ENCODE measurements around the gene SLC43A2. TPM values are rescaled to one million over a fixed set of nuclear protein-coding genes. Genes with fewer than 3 reads are reported as not detected.
"Not testable (repeated sequence)": the region's sequence is repeated elsewhere in the genome, so short reads cannot be mapped to it uniquely, and the experiment has no call there.

Gene SLC43A2
- 2.3 and 8.4 TPM in 2 replicates for total RNA-seq
- 7.4 and 13.7 TPM in 2 replicates for polyA plus RNA-seq
- 10.7 and 13.5 TPM in 2 replicates for polyA plus RNA-seq (2012)
- 24.2 and 38.1 TPM in 2 replicates for polyA minus RNA-seq (ENCODE audit: low replicate concordance)

- peaks cover 6% of the 10 kb centered on the region for H3K27me3 ChIP-seq (ENCODE audit: control insufficient read depth, insufficient read depth, low read length)
- H3K9me3 ChIP-seq (ENCODE audit: control insufficient read depth, insufficient read depth, low read depth, low read length) = no peaks in the 10 kb centered on the region
- peak within 1 kb of the TSS; percentile 46 to 80 (median 74) for H3K4me3 ChIP-seq (replicated peaks in 1 of 4; ENCODE audit: control extremely low read depth in 1 of 4, insufficient read depth in 1 of 4, low read depth in 3 of 4, low read length in 4 of 4)
- peaks cover 6% of the 10 kb centered on the region for H3K4me1 ChIP-seq (ENCODE audit: control insufficient read depth, extremely low read depth, insufficient read depth, low read length)
- H2AFZ ChIP-seq (ENCODE audit: low read length) = peak within 1 kb of the TSS; percentile 86
- no peaks in the 10 kb centered on the region for H4K20me1 ChIP-seq (ENCODE audit: control insufficient read depth, extremely low read depth, insufficient read depth, low read length)
- peak within 1 kb of the TSS; percentile 98 for H3K4me2 ChIP-seq (ENCODE audit: extremely low read depth, insufficient read depth, low read length)
- TF ChIP-seq EZH2 (IDR thresholded peaks at IDR 0.05; ENCODE audit: low read length, missing control alignments) = no peak
- TF ChIP-seq, protein P1, sequence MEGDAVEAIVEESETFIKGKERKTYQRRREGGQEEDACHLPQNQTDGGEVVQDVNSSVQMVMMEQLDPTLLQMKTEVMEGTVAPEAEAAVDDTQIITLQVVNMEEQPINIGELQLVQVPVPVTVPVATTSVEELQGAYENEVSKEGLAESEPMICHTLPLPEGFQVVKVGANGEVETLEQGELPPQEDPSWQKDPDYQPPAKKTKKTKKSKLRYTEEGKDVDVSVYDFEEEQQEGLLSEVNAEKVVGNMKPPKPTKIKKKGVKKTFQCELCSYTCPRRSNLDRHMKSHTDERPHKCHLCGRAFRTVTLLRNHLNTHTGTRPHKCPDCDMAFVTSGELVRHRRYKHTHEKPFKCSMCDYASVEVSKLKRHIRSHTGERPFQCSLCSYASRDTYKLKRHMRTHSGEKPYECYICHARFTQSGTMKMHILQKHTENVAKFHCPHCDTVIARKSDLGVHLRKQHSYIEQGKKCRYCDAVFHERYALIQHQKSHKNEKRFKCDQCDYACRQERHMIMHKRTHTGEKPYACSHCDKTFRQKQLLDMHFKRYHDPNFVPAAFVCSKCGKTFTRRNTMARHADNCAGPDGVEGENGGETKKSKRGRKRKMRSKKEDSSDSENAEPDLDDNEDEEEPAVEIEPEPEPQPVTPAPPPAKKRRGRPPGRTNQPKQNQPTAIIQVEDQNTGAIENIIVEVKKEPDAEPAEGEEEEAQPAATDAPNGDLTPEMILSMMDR (conservative IDR thresholded peaks at IDR 0.05 in 1 of 2, IDR thresholded peaks at IDR 0.05 in 1 of 2; ENCODE audit: low read depth in 1 of 2, low read length in 2 of 2) = no peak
- peak; percentile 68 to 76 for DNase-seq (ENCODE audit: low read depth in 2 of 2)
- no peaks in the 10 kb centered on the region for H3K79me2 ChIP-seq (ENCODE audit: control insufficient read depth, insufficient read depth, low read length)
- no peaks in the 10 kb centered on the region for H3K36me3 ChIP-seq (ENCODE audit: control insufficient read depth, insufficient read depth, low read length)
- peak within 1 kb of the TSS; percentile 74 for H3K9ac ChIP-seq (ENCODE audit: insufficient read depth, low read length)
- peak within 1 kb of the TSS; percentile 75 for H3K27ac ChIP-seq (ENCODE audit: insufficient read depth, low read length)
Measured at GRCh38 chr17:1627982-1628855, at the start of gene SLC43A2. TSS of gene SLC43A2 (minus strand) at chr17:1628834. CDS start at chr17:1627874, 960 bp downstream.

DNA sequence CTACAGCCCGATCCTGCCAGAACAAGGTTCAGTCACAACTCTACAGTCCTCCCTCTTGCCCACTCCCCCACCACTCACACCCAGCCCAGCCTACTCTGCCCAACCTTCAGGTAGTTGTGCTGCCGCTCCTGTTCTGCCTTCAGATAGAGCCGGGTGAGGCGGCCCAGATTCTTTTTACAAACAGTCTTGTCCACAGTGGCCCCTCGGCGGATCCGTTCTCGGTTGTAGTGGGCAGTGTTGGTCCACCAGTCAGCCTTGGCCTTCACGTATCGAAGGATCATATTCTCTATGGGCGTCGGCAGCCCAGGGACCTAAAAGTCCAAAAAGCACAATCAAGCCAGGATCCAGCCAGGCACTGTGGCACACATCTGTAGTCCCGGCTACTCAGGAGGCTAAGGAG lies 47.8 kb upstream of the SLC43A2 start:
- Histone ChIP-seq H3K4me3 (replicated peaks in 1 of 4; ENCODE audit: control extremely low read depth in 1 of 4, insufficient read depth in 1 of 4, low read depth in 3 of 4, low read length in 4 of 4) (no peak overlapping the region), H2AFZ (ENCODE audit: low read length) (no peak overlapping the region), H3K4me1 (ENCODE audit: control insufficient read depth, extremely low read depth, insufficient read depth, low read length) (no peaks in the 10 kb centered on the region), H3K36me3 (ENCODE audit: control insufficient read depth, insufficient read depth, low read length) (peaks cover 56% of the 10 kb centered on the region), H3K9ac (ENCODE audit: insufficient read depth, low read length) (no peak overlapping the region), H3K9me3 (ENCODE audit: control insufficient read depth, insufficient read depth, low read depth, low read length) (no peaks in the 10 kb centered on the region), H3K79me2 (ENCODE audit: control insufficient read depth, insufficient read depth, low read length) (peaks cover 7% of the 10 kb centered on the region), H3K27ac (ENCODE audit: insufficient read depth, low read length) (no peak overlapping the region), H3K4me2 (ENCODE audit: extremely low read depth, insufficient read depth, low read length) (no peak overlapping the region), H3K27me3 (ENCODE audit: control insufficient read depth, insufficient read depth, low read length) (no peaks in the 10 kb centered on the region), H4K20me1 (ENCODE audit: control insufficient read depth, extremely low read depth, insufficient read depth, low read length) (no peaks in the 10 kb centered on the region)
- no peak for DNase-seq (ENCODE audit: low read depth in 2 of 2)
- TF ChIP-seq, protein P1 (conservative IDR thresholded peaks at IDR 0.05 in 1 of 2, IDR thresholded peaks at IDR 0.05 in 1 of 2; ENCODE audit: low read depth in 1 of 2, low read length in 2 of 2) = no peak

DNA sequence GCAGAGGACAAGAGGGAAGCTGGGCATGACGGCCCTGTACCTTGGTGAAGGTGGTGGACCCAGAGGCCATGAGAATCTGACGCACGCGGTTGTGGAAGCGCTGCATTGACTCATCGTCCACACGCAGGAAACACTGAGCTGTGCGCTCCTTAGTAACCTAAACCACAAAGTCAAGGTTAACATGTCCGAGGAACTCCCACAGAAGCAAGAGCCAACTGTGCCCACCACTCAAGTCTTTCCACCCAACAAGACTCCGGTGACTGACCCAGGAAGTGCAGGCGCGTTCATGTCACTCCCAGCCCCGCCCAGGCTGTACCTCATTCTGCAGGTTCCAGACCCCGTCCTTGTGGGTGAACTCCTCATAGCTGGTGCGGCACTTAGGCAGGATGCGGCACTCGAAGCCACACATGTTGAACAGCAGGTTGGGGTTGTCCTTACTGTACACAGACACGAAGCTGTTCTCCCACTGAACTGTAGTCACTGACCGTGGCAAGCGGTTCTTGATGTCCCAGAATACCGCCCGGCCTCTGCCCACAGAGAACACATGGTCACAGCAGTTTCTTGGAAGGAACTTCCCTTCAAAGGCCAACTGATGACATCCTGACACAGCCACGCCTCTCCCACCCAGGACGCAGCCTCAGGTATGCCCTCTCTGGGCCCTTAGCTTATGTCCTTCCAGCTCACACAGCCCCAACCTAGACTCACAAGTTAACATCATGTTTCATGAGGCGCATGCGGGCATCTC lies 44.6 kb upstream of the SLC43A2 start:
- H4K20me1 ChIP-seq (ENCODE audit: control insufficient read depth, extremely low read depth, insufficient read depth, low read length) = no peaks in the 10 kb centered on the region
- H3K9ac ChIP-seq (ENCODE audit: insufficient read depth, low read length) = no peak overlapping the region
- H3K4me1 ChIP-seq (ENCODE audit: control insufficient read depth, extremely low read depth, insufficient read depth, low read length) = peaks cover 2% of the 10 kb centered on the region
- no peak overlapping the region for H3K27ac ChIP-seq (ENCODE audit: insufficient read depth, low read length)
- no peaks in the 10 kb centered on the region for H3K27me3 ChIP-seq (ENCODE audit: control insufficient read depth, insufficient read depth, low read length)
- H3K79me2 ChIP-seq (ENCODE audit: control insufficient read depth, insufficient read depth, low read length) = peaks cover 4% of the 10 kb centered on the region
- H3K4me2 ChIP-seq (ENCODE audit: extremely low read depth, insufficient read depth, low read length) = no peak overlapping the region
- TF ChIP-seq, protein P1 (conservative IDR thresholded peaks at IDR 0.05 in 1 of 2, IDR thresholded peaks at IDR 0.05 in 1 of 2; ENCODE audit: low read depth in 1 of 2, low read length in 2 of 2) = no peak
- TF ChIP-seq EZH2 (IDR thresholded peaks at IDR 0.05; ENCODE audit: low read length, missing control alignments) = no peak
- DNase-seq (ENCODE audit: low read depth in 2 of 2) = no peak
- no peak overlapping the region for H2AFZ ChIP-seq (ENCODE audit: low read length)
- H3K36me3 ChIP-seq (ENCODE audit: control insufficient read depth, insufficient read depth, low read length) = peaks cover 44% of the 10 kb centered on the region
- no peaks in the 10 kb centered on the region for H3K9me3 ChIP-seq (ENCODE audit: control insufficient read depth, insufficient read depth, low read depth, low read length)
- no peak overlapping the region for H3K4me3 ChIP-seq (replicated peaks in 1 of 4; ENCODE audit: control extremely low read depth in 1 of 4, insufficient read depth in 1 of 4, low read depth in 3 of 4, low read length in 4 of 4)

DNA sequence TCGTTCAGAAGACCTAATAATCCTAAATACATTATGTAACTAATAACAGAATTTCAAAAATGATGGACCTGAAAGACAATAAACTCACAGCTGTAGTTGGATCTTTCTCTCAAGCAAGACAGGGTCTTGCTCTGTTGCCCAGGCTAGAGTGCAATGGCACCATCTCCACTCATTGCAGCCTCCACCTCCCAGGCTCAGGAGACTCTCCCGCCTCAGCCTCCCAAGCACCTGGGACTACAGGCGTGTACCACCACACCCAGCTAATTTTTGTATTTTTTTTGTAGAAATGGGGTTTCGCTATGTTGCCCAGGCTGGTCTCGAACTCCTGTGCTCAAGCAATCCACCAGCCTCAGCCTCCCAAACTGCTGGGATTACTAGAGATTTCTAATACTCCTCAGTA lies 35.3 kb upstream of the SLC43A2 start:
- peaks cover 32% of the 10 kb centered on the region for H3K36me3 ChIP-seq (ENCODE audit: control insufficient read depth, insufficient read depth, low read length)
- not testable (repeated sequence) for H4K20me1 ChIP-seq (ENCODE audit: control insufficient read depth, extremely low read depth, insufficient read depth, low read length); H2AFZ ChIP-seq (ENCODE audit: low read length); H3K27ac ChIP-seq (ENCODE audit: insufficient read depth, low read length); H3K27me3 ChIP-seq (ENCODE audit: control insufficient read depth, insufficient read depth, low read length); H3K79me2 ChIP-seq (ENCODE audit: control insufficient read depth, insufficient read depth, low read length); H3K9ac ChIP-seq (ENCODE audit: insufficient read depth, low read length); H3K4me1 ChIP-seq (ENCODE audit: control insufficient read depth, extremely low read depth, insufficient read depth, low read length); H3K9me3 ChIP-seq (ENCODE audit: control insufficient read depth, insufficient read depth, low read depth, low read length); H3K4me2 ChIP-seq (ENCODE audit: extremely low read depth, insufficient read depth, low read length); H3K4me3 ChIP-seq (replicated peaks in 1 of 4; ENCODE audit: control extremely low read depth in 1 of 4, insufficient read depth in 1 of 4, low read depth in 3 of 4, low read length in 4 of 4); DNase-seq (ENCODE audit: low read depth in 2 of 2)
